ENCODE measurements around the gene PPOX.

PPOX gene

GRCh38 chr1:161176468-161177111 lies 10.4 kb downstream of the PPOX start:
- no peak for FAIRE-seq

- no peak for FAIRE-seq
These were observed 11.1 kb downstream of the PPOX start, which contains the start of gene B4GALT3 for GRCh38 chr1:161177112-161177935. TSS of gene B4GALT3 (minus strand) at chr1:161177507. CDS start at chr1:161176060, 1,447 bp downstream.

GRCh38 chr1:161177936-161178244 lies 11.7 kb downstream of the PPOX start:
- no peak for FAIRE-seq

- FAIRE-seq = no peak
These were observed 13.5 kb downstream of the PPOX start for GRCh38 chr1:161179698-161180097.

- no peak for FAIRE-seq
These were observed 14.4 kb downstream of the PPOX start for GRCh38 chr1:161180639-161181038.

DNA sequence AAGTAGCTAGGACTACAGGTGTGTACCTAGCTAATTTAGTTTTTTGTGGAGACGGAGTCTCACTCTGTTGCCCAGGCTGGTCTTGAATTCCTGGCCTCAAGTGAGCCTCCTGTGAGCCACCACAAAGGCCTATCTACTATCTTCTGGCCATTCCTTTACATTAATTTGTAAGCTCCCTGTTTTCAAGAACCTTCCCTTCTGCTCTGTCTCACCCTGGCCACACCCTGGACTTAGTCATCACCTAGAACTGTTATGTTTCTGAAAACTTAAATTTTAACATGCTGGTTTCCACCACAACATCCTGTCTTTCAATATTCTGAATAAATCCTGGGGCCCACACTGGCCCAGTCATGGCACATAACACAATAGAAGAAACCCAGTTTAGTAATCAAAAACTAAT lies 16.0 kb downstream of the PPOX start:
- no peak for FAIRE-seq

GRCh38 chr1:161185282-161185682 lies 19.1 kb downstream of the PPOX start:
- FAIRE-seq = no peak

DNA sequence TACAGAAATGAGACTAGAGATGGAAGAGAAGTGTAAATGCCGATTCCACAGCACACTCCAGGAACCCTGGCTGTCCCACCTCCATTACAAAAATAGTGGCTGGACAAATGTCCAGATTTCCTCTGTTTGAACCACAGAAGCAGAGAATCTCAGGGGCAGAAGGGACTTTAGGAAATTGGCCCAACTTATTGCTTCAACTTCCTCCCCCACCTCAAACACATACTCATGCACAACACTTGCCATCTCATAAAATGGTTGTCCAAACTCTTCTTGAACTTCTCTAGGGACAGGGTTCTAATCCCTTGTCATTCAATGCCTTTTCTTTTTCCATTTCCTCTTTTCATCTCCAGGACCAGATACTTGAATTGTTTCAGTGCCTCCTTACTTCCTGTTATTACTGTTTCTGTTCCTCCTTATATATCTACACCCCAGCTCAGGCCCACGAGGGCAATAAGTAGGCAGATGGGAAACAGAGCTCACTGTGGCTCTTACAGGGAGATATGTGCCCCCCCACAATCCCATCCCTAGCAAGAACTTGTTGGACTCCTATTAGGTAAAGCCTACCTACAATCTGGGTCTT lies 19.6 kb downstream of the PPOX start:
- no peak for FAIRE-seq

DNA sequence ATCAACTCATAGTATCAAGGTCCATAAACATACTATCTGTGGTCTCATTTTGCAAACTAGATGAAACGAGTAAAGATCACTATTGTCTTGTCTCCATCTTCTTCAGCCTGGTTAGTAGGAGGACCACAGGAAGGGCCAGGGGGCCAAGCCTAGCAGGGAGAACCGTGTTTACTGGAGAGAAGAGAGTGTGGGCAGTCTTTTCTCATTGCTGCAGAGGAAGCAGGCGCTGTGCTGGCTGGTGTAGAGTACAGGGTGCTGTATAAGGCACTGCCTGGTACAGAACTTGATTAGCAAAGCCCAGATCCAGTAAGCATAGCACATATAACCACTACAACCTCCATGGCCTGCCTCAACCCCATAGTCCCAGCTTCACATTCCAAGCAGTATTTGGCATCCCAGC lies 21.1 kb downstream of the PPOX start:
- no peak for FAIRE-seq

DNA sequence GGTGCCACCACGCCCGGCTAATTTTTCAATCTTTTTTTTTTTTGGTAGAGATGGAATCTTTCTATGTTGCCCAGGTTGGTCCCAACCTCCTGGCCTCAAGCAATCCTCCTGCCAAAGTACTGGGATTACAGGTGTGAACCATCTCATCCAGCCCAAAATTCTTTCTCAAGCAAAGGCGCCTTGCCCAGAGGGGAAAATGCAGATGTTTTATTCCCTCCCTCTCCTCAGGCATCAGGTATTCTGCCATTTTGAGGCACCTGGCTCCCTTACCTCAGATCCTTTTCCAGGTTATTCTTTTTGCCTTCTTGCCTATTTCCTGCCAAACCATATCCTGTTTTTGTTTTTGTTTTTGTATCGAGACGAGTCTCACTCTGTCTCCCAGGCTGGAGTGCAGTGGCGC lies 22.2 kb downstream of the PPOX start:
- no peak for FAIRE-seq

GRCh38 chr1:161189036-161189435 lies 22.8 kb downstream of the PPOX start:
- FAIRE-seq = no peak

GRCh38 chr1:161190962-161191521 lies 24.8 kb downstream of the PPOX start:
- FAIRE-seq = no peak

GRCh38 chr1:161191971-161192370 lies 25.7 kb downstream of the PPOX start:
- FAIRE-seq = no peak

GRCh38 chr1:161192476-161193465 lies 26.5 kb downstream of the PPOX start:
- no peak for FAIRE-seq

DNA sequence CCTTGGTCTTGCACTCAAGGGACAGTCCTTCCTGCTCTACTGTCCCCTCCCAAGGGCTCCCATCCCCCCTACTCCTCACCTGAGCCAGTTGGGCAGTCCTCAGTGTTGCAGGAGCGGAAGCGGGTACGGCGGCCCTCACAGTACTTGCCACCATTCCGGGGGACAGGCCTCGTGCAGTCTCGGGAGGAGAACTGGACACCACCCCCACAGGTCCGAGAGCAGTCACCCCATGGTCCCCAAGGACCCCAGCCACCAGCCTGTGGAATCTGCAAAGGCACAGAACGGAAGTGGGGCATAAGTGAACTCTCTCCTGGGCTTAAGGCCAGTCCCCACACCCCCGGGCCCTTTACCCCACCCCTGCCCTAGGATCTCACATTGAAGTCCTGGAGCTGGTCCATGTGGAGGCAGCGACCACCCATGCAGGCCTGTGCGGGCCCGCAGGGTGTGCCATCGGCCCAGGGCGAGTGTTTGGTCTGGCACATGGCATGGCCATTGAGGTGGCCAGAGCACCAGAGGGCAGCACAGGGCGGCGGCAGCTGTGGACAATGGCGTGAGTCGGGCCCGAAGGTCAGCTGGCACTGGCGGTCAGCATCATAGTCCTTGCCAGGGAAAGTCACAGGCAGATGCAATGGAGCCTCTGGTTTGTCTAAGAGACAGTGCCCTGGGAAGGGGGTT lies 27.5 kb downstream of the PPOX start:
- FAIRE-seq = no peak

DNA sequence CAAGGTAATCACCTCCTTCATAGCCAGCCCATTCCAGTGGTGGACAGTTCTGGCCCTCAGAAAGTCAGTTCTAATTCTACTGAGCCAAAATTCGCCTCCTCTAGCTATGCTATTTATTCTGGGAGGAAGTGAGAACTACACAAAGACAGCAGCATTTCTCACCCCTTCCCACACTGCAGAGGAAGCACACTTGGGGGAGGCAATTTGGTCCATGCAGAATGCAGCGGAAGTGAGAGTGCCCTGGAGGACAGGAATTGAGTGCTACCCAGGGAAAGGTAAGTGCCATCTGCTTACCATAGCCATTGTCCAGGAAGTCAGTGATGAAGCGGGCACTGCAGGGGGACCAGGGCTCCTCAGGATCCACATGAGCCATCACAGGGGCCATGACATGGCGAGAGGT lies 28.9 kb downstream of the PPOX start:
- FAIRE-seq = no peak

DNA sequence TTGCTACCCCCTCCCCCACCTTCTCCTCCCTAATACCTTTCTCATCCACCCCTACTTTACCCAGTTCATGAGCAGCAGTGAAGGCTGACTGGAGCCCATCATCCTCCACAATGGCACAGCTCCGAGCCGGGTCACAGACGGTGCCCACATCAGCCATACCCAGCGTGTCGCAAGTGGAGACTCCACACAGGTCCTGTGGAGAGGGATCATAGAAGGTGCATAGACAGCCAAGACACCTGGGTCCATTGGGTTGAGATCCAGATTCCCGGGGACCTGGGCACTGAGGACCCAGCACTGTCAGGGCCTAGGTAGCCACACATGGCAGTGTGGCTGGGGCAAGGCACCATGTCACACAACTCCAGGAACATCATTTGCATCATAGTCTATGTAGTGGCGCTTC lies 29.9 kb downstream of the PPOX start:
- no peak for FAIRE-seq

DNA sequence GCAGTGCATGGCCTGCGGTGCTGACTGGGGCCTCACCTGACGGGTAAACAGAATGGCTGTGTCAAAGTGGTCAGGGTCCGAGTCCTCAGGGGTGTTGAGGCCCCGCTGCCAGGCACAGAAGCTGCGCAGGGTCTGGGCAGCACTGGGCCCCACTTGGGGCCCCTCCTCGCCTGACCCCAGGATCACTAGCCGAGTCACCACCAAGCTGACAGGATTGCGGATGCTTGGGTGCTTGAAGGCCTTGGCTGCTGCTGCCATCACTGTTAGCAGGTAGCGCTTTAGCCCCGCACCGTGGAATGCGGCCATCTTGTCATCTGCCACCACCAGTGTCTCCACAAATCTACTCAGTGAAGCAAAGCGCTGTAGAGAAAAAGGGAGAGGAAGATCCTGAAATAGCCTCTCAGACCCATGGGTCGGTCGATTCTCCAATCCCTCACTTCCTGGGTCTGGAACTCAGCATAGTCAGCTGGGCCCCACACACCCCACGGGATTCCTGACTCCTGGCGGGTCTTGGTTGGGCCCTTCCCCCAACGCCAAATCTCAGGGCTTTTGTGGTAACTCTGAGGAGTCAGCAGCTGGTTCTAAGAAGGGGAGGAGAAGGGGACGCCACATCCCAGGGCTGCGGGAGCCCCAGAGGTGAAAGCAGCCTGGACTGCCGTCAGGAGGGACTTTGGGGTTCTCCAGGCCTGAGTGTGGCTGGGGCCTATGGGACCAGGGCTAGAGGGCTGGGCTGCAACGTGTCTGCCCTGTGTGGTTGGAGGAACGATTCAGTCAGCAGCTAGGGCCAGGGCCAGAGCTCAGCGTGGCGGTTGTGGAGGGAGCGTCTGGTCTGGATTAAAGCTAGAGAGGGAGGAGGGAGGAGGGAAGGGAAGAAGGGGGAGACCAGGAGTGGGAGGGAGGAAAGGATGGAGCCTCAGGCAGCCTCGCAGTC lies 30.6 kb downstream of the PPOX start:
- FAIRE-seq = no peak

GRCh38 chr1:161197560-161198193 lies 31.5 kb downstream of the PPOX start:
- FAIRE-seq = no peak

- FAIRE-seq = no peak
These were observed 32.1 kb downstream of the PPOX start for GRCh38 chr1:161198194-161198896.

Measured in colon (tissue), 2 donors.